Sigmoid colon (tissue), 4 donors: ENCODE data around the gene SPRED2.

Experiments used
- CTCF ChIP-seq, 4 experiments: fragments of 450-650 bp in 3 of 4; fragments of 200-600 bp in 1 of 4; IDR thresholded peaks; one replicate each; pipeline ENCODE4 v1.5.1; 2016 to 2019; ENCODE audit warnings: antibody characterized with exemption in 4 of 4, mild to moderate bottlenecking in 3 of 4, moderate library complexity in 2 of 4
- POLR2A ChIP-seq, 2 donors: fragments of 450-650 bp; IDR thresholded peaks; one replicate each; pipeline ENCODE4 v1.6.1; 2016; ENCODE audit warnings: antibody characterized with exemption in 2 of 2, mild to moderate bottlenecking in 2 of 2, moderate library complexity in 2 of 2
- POLR2AphosphoS5 ChIP-seq, 4 donors: sonication (generic); formaldehyde crosslinking; IDR thresholded peaks; one replicate each; pipeline ENCODE4 v1.6.1; 2017; ENCODE audit warnings: antibody characterized with exemption in 4 of 4

- TF ChIP-seq CTCF (IDR thresholded peaks at IDR 0.05): no peak
- TF ChIP-seq POLR2AphosphoS5 (IDR thresholded peaks at IDR 0.05): no peak
- no peak for TF ChIP-seq POLR2A (IDR thresholded peaks at IDR 0.05)
Measured at GRCh38 chr2:65353046-65353445, 79.4 kb downstream of the SPRED2 start.
